Stimulated activated CD4-positive, alpha-beta T cell treated with anti-CD3 and anti-CD28 coated beads, Interleukin-2, amount 100 ng/mL, for 24 hours (primary cell): ENCODE results near the gene OR56B4.
"Not testable (repeated sequence)": the region's sequence is repeated elsewhere in the genome, so short reads cannot be mapped to it uniquely, and the experiment has no call there.

Experiments used
- DNase-seq, 2 donors: peaks; one replicate each; pipeline ENCODE4 v3.0.0-alpha.2; 2020

Gene OR56B4, protein sequence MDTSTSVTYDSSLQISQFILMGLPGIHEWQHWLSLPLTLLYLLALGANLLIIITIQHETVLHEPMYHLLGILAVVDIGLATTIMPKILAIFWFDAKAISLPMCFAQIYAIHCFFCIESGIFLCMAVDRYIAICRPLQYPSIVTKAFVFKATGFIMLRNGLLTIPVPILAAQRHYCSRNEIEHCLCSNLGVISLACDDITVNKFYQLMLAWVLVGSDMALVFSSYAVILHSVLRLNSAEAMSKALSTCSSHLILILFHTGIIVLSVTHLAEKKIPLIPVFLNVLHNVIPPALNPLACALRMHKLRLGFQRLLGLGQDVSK

DNA sequence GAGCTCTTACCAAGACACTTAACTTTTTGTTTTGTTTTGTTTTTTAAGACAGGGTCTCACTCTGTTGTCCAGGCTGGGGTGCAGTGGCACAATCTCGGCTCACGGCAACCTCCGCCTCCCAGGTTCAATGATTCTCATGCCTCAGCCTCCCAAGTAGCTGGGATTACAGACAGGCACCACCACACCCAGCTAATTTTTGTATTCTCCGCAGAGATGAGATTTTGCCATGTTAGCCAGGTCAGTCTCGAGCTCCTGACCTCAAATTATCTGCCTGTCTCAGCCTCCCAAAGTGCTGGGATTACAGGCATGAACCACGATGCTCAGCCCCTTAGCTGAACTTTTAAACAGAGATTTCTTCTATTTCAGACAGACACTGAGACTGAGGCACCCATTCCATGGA is at the start of gene OR56B4:
Gene OR56B4 (plus strand): TSS at position 301 of the 400 bp plus-strand sequence. CDS start 95 bp downstream, at position 396.
- not testable (repeated sequence) for DNase-seq

DNA sequence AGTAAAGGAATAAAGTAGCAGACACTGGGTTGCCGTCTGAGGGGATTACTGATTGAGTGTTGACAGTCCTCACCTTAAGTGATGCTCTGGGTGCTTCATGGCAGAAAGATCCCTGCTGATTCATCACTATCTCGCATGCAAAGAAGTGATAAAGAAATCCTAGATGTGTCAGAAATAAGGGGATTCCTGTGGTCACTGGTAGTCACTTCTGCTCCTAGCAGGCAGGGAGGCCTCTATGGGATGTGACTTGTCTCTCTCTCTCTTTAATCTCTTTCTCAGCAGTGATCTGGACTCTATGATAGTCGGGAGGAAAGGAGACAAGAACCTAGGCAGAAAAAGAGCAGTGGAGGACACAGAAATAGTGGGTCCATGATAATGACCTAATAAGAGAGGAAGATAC is 46.0 kb upstream of the OR56B4 start:
- no peak for DNase-seq

DNA sequence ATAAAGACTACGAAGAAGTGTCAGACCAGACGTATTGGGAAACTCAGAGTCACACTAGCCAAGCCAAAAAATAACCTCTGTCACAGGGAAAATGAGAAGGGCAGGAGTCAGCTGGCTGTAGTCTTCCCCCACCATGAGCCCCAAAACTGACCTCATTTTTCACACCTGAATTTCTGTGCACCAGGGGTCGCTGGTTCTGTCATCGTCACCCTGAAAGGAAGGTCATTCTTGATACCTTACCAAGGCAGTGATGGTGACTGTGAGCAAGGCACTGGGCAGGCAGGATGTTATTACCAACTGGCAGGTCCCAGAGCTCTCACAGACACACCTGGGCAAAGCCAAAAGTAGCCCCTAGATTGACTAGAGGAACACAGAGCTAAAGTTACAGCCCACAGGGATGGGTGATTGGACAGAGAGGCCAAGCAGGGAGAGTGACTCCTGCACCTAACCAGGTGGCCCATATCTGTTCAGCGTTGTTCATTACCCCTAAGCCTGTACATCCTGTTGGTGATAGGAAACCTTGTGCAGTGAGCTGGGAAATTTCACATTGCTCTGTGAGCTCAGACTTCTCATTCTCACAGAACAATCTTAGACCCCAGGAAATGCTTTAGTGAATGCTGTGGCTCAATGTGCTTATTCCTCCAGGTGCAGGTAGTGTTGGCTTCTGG is 44.7 kb upstream of the OR56B4 start:
- no peak for DNase-seq

DNA sequence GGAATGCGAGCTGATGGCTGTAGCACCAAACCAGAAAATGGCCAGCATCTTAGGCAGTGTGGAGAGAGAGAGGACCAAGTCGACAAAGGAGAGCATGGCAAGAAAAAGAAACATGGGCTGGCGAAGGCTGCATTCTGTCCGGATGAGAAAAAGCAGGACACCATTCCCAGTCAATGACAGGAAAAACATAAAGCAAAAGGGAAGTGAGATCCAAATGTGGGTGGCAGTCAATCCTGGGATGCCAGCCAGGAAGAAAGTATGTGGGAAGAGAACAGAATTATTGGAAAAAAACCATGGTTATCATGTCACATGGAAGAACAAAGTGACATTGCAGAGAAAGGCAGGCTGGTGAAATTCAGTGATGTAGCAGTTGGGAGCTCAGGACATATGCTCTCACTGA is 40.0 kb upstream of the OR56B4 start:
- DNase-seq, result no peak

DNA sequence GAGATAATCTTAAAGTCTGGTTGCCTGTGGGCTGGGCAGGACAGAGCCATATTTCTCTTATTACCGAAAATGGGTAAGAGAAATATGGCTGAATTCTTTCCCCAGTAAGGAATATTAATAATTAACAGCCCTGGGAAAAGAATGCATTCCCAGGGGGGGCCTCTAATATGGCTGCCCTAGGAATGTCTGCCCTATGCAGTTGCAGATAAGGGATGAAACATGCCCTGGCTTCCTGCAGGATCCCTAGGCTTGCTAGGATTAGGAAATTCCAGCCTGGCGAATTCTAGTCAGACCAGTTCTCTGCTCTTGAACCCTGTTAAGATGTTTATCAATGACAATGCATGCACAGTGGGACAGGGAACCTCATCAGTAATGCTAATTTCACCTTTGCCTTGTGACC is 31.0 kb upstream of the OR56B4 start:
- not testable (repeated sequence) for DNase-seq

DNA sequence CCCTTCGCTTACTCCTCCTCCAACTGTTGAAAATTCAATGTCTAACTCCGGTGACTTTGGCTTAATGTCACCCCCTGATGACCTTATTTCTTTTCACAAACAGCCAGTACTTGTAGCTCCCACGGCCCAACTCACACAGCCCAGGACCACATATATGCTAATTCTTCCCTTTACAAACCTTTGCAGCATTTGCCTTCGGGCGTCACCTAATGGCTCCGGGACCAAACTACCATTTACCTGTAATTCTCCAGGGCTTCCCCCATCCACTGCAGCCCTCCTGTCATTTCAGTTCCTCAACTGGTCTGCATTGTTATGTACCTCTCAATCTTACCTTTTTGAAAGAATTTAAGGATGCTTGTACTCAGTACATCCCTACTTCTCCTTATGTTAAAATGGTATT is 29.8 kb upstream of the OR56B4 start:
- DNase-seq, result no peak

DNA sequence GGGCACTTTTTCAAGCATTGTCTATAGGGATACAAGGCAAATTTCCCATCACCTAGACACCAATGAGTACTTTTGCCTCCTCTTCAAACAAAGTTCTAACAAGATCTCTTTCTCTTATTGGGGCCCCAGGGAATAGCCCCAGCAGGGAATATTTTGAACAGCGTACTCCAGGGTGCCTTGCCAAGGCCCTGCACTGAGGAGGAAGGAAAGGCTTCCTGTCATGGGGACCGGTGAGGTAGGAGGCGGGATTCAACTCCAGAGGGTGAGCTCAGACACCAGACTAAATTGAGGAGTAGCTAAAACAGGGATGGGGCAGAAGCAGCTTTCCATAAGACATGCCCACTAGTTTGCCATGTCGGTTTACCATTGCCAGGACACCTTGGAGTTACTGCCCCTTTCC is 28.0 kb upstream of the OR56B4 start:
- DNase-seq, result no peak

DNA sequence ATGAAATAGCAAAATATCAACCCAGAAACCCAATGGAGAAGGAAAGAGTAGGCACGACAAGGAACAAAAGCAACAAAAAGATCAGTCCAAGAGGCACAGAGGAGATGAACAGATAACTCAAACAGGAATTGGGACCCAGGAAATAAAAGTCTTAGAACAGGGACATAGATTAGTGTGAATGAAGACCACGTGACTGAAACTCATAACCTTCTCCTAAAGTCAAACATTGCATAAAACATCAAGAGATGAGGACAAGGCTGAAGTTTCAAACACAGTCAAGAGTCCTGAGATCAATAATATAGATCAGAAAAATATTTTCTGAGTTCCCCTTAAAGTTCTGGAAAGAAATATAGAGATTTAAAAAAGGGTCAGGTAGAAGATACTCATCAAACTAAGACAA is 24.4 kb upstream of the OR56B4 start:
- DNase-seq, result no peak

DNA sequence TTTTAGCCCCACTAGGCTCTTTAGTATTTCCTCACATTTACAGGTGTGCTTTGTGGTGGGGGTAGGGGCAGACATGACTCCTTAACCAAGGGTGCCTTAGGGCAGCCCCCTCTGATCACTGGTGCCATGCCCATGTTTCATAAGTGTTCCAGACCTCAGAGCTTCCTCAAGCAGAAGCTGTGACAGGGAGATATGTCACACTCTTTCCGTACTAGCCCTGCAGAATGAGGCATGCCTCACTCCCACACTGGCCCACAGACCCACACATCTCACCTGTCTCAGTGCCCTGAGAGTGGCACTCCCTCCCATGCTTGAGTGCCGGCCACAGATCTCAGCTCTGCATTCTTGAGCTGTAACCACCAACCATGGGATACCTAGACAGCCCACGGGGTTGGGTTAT is 22.9 kb upstream of the OR56B4 start:
- no peak for DNase-seq

DNA sequence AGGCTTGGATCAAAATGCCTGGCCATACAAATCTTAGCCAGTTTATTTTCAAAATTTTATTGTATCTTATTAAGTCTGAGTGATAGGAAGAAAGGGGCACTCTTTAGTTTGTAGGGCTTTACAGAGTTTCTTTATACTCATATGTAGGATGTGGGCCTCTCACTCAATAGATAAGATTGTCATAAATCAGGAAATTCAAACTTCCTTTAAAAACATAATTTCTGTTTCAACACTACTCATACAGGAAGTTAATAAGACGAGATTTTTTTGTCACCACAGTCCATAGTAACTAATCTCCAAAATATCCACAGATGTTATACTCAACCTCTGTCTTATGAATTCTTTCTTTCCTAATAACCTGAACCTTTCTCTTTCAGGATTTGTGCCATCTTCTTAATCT is 13.3 kb upstream of the OR56B4 start:
- DNase-seq, result no peak

DNA sequence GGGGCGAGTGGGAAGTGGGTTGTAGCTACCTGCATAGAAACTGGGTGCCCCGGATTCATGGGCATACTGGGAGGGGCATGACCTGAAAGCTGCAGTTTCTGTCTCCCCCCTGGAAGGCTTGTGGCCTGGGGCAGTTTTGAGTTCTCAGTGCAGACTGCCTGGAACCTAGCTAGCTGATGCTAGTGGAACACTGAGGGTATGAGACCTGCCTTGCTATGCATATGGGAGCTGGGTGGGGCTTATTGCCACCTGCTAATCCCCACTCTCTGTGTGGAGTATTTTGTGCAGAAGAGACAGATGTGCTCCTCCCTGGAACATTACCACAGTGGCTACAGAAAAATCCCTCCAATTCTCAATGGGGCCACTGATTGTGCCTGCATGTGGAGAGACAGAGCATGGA is 11.7 kb upstream of the OR56B4 start:
- DNase-seq, result no peak

DNA sequence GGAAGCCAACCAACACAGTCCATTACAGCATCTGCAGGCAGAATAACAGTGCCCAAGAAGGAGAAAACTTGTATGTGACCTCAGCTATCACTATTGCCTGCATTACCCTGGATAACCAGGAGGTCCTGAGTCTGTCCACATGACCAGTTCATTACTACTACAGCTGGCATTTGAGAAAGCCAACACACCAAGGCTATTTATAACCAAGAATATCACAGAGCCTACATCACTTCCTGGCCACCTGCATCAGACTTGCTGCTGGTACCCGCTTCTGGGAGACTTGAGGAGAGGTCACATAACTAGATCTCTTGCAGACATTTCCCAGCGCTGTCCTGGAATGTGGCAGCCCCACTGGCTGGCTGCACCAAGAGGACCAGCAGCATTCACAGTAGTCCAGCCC is 11.1 kb upstream of the OR56B4 start:
- DNase-seq, result no peak

DNA sequence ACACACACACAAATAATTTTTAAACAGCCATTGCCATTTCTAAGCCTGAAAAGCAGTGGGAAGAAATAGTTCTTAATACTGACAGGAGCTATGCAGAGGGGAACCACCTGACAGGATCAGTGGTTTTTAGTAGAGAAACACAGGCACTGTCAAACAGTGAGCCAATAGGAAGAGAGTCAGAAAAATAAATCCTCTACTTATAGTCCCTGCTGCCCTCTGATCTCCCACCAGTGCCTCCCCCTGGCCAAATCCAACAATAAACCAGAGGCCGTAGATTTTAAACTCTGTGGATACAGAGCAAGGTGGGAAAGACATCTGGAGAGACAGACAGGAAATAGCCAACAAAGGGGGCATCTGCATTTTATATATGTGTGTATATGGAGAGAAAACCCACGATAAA is 7.9 kb upstream of the OR56B4 start:
- DNase-seq, result no peak

DNA sequence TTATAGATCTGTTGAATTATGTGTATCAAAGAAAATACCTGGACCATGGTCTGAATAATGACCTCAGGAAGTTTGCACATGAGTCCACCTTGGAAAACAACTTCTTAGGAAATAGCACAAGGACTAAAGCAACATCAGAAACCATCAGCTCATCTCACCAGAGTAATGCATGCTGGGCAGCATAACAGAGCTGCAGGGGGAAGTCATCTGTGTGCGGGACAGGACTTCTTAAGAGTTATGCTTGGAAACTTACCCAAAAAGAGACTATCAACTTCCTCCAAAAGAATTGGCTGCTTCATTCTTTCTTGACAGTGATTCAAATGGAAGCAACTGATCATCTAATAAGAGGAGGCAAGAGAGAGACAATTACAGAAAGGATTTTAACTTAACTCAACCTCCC is 2.5 kb downstream of the OR56B4 start:
- no peak for DNase-seq

DNA sequence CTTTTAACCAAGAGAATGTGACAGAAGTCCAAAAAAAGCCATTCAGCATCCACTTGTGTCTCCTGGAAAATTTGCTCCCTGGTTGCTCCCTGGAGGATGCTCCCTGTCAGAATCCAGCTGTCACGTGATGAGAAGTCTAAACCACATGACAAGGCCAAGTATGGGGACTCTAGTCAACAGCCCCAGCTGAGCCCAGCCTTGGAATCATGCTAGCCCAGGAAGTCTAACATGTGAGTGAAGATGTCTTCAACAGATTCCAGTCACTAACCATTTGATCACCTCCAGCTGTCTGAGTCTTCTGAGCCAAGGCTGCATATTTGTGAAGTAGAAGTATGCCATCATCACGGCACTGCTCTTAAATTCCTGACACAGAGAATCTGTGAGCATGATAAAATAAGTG is 4.2 kb downstream of the OR56B4 start:
- no peak for DNase-seq

DNA sequence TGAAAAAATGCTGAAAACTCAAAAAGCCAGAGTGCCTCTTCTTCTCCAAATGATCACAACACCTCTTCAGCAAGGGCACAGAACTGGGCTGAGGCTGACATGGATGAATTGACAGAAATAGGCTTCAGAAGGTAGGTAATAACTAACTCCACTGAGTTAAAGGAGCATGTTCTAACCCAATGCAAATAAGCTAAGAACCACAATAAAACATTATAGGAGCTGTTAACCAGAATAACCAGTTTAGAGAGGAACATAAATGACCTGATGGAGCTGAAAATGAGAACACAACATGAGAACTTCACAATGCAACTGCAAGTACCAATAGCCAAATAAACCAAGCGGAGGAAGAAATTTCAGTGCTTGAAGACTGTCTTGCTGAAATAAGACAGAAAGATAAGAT is 9.2 kb downstream of the OR56B4 start:
- no peak for DNase-seq

DNA sequence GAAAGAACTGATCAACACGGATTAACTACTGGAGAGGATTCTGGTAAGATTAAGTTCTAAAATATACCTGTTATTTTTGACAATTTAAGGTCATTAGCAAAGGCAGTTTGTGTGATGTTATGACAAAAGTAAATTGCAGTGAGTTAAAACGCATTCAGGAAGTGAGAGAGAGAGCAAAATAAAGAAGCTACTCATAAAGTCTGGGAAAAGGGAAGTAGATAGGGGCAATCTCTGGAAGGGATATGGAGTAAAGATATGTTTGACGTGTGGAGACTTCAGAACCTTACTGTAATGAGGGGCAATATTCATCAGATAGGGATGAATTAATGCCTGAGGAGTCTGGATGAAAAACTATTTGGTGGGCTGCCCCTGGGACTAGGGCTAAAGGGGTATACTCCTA is 16.8 kb downstream of the OR56B4 start:
- no peak for DNase-seq

DNA sequence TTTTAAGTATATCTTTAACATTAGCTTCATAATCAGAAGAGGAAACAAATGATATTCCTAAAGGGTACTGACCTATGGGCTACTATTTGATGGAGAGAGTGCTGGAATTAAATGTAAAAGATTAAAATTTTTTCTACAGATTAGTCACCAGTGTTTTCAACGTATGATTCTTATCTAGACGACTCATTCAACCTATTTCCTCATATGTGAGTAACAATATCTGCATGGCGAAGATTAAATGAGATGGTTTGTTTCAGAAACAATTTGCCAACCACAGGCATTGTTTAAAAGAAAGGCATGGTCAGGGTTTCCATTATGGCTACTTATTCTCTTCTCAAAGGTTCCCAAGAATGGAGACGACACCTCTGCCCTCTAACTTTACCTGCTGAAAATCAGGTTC is 20.4 kb downstream of the OR56B4 start:
- DNase-seq, result no peak

DNA sequence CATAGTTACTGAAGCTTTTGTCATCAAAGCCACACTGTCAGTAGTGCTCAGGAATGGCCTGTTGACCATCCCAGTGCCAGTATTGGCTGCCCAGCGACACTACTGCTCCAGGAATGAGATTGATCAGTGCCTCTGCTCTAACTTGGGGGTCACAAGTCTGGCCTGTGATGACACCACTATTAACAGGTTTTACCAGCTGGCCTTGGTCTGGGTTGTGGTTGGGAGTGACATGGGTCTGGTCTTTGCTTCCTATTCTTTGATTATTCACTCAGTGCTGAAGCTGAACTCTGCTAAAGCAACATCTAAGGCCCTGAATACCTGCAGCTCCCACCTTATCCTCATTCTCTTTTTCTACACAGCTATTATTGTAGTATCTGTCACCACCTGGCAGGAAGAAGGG is 21.5 kb downstream of the OR56B4 start:
- no peak for DNase-seq

DNA sequence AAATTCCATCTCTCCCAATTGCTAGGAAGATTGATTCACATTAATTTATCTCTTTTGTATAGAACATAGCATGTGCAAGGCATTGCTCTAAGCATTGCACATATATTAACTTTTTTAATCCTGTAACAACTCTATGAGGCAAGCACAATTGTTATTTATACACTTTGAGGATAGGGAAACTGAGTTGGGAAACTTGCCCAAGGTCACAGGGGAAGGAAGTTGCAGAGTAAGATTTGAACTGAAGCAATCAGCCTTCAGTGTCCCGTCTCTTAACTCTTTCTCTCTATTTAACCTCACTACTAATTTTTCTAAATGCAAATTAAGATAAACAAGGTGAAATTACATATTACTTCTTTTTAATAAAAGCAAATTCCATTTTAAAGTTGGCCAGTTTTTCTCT is 22.2 kb downstream of the OR56B4 start:
- no peak for DNase-seq

DNA sequence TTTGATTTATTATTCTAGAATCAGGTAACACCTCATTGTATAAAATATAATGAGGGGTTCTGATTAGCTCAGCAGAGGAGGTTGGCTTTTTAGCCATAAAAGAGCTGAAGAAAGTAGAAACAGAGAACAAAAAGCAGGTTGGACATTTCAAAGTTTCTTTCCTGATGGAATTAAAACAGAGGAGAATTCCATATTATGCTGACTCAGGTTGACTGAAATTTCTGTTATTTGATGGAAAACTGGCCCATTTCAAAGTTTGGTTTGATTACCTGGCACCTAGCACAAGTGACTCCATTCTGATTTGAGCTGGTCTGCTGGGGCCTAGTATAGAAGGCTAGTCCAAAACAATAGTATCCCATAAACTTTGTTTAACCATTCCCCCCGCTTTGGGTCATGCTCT is 24.9 kb downstream of the OR56B4 start:
- no peak for DNase-seq

DNA sequence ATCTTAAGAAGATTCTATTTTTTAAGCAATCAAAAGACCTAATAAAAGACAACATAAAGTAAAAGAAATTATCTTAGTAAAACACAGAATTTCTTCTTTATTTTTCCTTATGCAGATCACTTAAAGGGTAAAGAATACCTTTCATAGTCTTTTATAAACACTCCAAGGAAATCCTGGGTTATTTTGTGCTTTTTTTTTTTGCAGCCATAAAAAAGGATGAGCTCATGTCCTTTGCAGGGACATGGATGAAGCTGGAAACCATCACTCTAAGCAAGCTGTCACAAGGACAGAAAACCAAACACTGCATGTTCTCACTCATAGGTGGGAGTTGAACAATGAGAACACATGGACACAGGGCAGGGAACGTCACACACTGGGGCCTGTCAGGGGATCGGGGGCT is 28.5 kb downstream of the OR56B4 start:
- not testable (repeated sequence) for DNase-seq

DNA sequence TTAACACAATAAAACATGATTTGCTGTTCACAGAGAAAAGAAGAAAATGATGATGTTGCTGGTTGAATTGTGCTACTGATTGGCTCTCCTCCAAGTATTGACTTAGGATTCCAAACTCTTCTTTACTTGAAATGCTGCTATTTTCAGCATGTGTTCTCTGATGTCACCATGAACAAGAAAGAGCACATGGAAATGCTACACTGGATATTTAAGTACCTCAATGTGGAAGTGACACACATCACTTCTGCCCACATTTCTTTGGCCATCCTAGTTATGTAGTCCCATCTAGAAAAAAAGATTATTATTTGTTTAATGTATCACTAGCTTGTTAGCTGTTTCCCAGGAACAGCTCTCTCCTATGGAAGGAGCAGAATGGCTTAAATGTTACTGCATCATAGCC is 35.5 kb downstream of the OR56B4 start:
- no peak for DNase-seq

DNA sequence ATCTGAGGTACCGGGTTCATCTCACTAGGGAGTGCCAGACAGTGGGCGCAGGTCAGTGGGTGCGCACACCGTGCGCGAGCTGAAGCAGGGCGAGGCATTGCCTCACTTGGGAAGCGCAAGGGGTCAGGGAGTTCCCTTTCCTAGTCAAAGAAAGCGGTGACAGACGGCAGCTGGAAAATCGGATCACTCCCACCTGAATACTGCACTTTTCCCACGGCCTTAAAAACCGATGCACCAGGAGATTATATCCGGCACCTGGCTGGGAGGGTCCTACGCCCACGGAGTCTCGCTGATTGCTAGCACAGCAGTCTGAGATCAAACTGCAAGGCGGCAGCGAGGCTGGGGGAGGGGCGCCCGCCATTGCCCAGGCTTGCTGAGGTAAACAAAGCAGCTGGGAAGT is 36.3 kb downstream of the OR56B4 start:
- not testable (repeated sequence) for DNase-seq

DNA sequence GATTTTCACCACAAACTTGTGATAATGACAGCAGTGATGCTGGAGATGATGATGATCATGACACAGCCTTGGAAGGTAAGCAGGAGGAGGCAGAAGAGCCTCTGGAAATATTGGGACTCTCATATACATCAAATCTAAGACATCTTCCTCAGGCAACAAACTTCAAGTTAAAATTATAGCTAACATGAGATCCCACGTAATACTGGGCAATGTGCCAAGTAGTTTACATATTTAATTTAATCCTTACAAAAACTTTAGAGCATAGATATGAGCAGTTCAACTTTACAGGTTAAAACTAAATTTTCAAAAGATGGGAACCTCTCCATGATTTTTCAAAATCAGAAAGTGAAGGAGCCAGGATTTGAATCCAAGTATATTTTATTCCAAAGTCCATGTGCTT is 43.6 kb downstream of the OR56B4 start:
- no peak for DNase-seq
